NCI-H1105 (cell line): ENCODE data around the gene UCN.

ENCODE experiments used
- DNase-seq: peaks from one replicate; lab custom pipeline; 2025; lab: John Stamatoyannopoulos, UW

The UCN gene

GRCh38 chr2:27261241-27261925 lies 46.9 kb downstream of the UCN start:
- no peak for DNase-seq

DNA sequence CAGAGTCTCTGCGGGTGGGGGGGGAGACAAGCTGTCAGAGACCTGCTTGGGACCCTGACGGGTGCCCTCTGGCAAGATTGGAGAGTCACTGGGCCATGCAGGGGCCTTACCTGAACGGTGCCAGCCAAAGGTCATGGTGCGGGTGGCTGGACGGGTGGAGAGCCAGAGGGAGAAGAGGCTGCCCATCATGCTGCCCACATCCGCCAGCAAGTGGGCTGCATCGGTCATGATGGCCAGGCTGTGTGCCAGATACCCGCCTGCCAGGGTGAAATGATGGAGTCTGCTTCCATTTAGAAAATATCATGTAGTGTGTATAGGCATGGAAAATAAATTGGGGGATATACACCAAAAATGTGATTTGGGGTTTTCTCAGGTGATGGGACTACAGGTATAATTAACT lies 50.2 kb downstream of the UCN start:
- DNase-seq: no peak
